ENCODE data around the gene BCL2L15. TPM values are rescaled to one million over a fixed set of nuclear protein-coding genes. Genes with fewer than 3 reads are reported as not detected.

Gene BCL2L15
- total and polyA plus RNA-seq, 2 of the 13 experiments (the other 11 are each of a cell fraction or from before 2014, with no cell fraction given): 0.03 to 0.27 TPM

- TF ChIP-seq FOXJ3 (CRISPR knock-in tag; IDR thresholded peaks at IDR 0.05; ENCODE audit: borderline replicate concordance): no peak
- TF ChIP-seq MEIS2 (CRISPR knock-in tag; IDR thresholded peaks at IDR 0.05): no peak
- no peak for TF ChIP-seq JUND (CRISPR knock-in tag; IDR thresholded peaks at IDR 0.05)
- TF ChIP-seq HMG20B (CRISPR knock-in tag; conservative IDR thresholded peaks at IDR 0.05): 0 out of 2 replicates have a peak, but pooled peaks have one; percentile 27
- 0 out of 2 replicates have a peak, but pooled peaks have one; percentile 9 for TF ChIP-seq GATA4 (IDR thresholded peaks at IDR 0.05; ENCODE audit: borderline replicate concordance, low read depth)
- no peak for TF ChIP-seq ZNF12 (CRISPR knock-in tag; IDR thresholded peaks at IDR 0.05)
- peak; percentile 50; the same call in 1 of the 2 replicates for TF ChIP-seq THAP8 (CRISPR knock-in tag; IDR thresholded peaks at IDR 0.05; ENCODE audit: borderline replicate concordance)
- peak; percentile 5 to 39; a peak in 2 of 4 replicates for TF ChIP-seq EP300 (IDR thresholded peaks at IDR 0.05; ENCODE audit: low read depth in 2 of 2, low read length in 2 of 2)
- TF ChIP-seq EP300 (CRISPR knock-in tag; IDR thresholded peaks at IDR 0.05; ENCODE audit: borderline replicate concordance): no peak
- TF ChIP-seq SMYD3 (CRISPR knock-in tag; IDR thresholded peaks at IDR 0.05): peak; percentile 62
- peak; percentile 72; the same call in 1 of the 2 replicates for TF ChIP-seq ARNT2 (CRISPR knock-in tag; IDR thresholded peaks at IDR 0.05; ENCODE audit: low read depth)
- TF ChIP-seq ZNF570 (CRISPR knock-in tag; IDR thresholded peaks at IDR 0.05; ENCODE audit: borderline replicate concordance): no peak
- TF ChIP-seq ZNF10 (CRISPR knock-in tag; IDR thresholded peaks at IDR 0.05; ENCODE audit: borderline replicate concordance, low read depth): no peak
- TF ChIP-seq USF2 (IDR thresholded peaks at IDR 0.05; ENCODE audit: low read depth, low read length): no peak
- TF ChIP-seq USF2 (CRISPR knock-in tag; IDR thresholded peaks at IDR 0.05; ENCODE audit: borderline replicate concordance): peak; percentile 33; the same call in 1 of the 2 replicates
- TF ChIP-seq JDP2 (CRISPR knock-in tag; IDR thresholded peaks at IDR 0.05; ENCODE audit: borderline replicate concordance): no peak
- peak; percentile 44; the same call in 1 of the 2 replicates for TF ChIP-seq HNF4G (IDR thresholded peaks at IDR 0.05; ENCODE audit: borderline replicate concordance, low read depth, low read length)
- TF ChIP-seq HNF4G (CRISPR knock-in tag; IDR thresholded peaks at IDR 0.05; ENCODE audit: borderline replicate concordance, low read depth): peak; percentile 67; the same call in 1 of the 2 replicates
- peak; percentile 96 for TF ChIP-seq SIN3A (IDR thresholded peaks at IDR 0.05; ENCODE audit: borderline replicate concordance, low read depth, low read length)
- no peak for TF ChIP-seq FOXK2 (IDR thresholded peaks at IDR 0.05)
- no peak for TF ChIP-seq AGO1 (IDR thresholded peaks at IDR 0.05; ENCODE audit: low read depth, low read length, poor library complexity, severe bottlenecking)
- no peak for TF ChIP-seq EEA1 (CRISPR knock-in tag; IDR thresholded peaks at IDR 0.05; ENCODE audit: borderline replicate concordance)
- TF ChIP-seq, protein P1, sequence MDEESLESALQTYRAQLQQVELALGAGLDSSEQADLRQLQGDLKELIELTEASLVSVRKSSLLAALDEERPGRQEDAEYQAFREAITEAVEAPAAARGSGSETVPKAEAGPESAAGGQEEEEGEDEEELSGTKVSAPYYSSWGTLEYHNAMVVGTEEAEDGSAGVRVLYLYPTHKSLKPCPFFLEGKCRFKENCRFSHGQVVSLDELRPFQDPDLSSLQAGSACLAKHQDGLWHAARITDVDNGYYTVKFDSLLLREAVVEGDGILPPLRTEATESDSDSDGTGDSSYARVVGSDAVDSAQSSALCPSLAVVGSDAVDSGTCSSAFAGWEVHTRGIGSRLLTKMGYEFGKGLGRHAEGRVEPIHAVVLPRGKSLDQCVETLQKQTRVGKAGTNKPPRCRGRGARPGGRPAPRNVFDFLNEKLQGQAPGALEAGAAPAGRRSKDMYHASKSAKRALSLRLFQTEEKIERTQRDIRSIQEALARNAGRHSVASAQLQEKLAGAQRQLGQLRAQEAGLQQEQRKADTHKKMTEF (CRISPR knock-in tag; IDR thresholded peaks at IDR 0.05): peak; percentile 97
- no peak; the same call in 1 of the 2 replicates for TF ChIP-seq MZF1 (CRISPR knock-in tag; IDR thresholded peaks at IDR 0.05; ENCODE audit: borderline replicate concordance)
Measured at GRCh38 chr1:113904674-113905434, 17.5 kb upstream of the BCL2L15 start, which contains the start of the genes AP4B1 and DCLRE1B (continued).

Data from HepG2 (cell line).